Epithelial cell of proximal tubule (primary cell): ENCODE measurements around the gene SERTAD3. TPM values are rescaled to one million over a fixed set of nuclear protein-coding genes. Genes with fewer than 3 reads are reported as not detected.
"Not testable (repeated sequence)": the region's sequence is repeated elsewhere in the genome, so short reads cannot be mapped to it uniquely, and the experiment has no call there.

Experiments used
- DNase-seq: peaks from one replicate; pipeline ENCODE4 v3.0.0-alpha.2; 2011; ENCODE audit warnings: low read depth
- H3K4me3 ChIP-seq: 2 replicates; pipeline ENCODE4 v1.5.1; 2011; ENCODE audit warnings: low read depth, mild to moderate bottlenecking, low read length
- CTCF ChIP-seq: conservative IDR thresholded peaks from 2 replicates; pipeline ENCODE4 v1.5.1; 2012; ENCODE audit warnings: low read depth, mild to moderate bottlenecking, low read length
- total RNA-seq: library from RNA; depleted of rRNA; stranded (reverse); fragments of >200 nt; gene quantifications from 2 replicates; pipeline ENCODE4 v1.2.3, GENCODE V29; 2015

The SERTAD3 gene
- total RNA-seq, 1 donor from 2014 or later = 11.3 TPM

DNA sequence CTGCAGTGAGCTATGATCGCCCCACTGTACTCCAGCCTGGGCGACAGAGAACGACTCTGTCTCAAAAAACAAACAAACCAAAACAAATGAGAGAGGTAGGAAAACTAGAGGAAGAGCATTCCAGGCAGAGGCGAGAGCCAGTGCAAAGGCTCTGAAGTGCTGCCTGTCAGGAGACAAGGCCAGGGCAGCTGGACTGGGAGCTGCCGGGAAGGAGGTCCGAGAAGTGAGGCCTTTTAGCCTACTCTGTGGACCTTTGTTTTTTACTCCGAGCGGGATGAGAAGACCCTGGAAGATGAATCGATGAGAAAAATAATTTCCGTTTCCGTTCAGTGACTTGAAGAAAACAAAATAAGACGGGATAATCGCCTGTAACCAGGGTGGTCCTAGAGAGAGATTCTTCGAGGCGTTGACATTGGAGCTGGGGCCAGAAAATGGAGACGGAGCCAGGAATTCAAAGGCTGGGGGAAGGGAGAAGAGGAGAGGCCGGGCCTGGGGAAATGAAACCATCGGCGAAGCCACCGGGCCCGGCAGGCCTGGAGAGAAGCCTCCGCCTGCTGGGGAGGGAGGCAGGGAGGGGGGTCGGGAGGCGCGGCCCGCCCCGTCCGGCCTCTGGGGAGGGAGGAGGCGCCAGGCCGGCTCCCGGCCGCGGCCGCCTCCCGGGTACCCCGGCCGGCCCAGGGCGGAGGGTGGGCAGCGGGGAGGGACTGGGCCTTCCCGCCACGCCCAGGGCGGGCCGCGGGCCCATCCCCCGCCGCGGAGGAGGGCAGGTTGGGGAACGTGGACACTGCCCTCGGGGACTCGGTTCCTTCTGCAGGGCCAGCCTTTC lies 10.5 kb downstream of the SERTAD3 start:
- no peak for TF ChIP-seq CTCF
- DNase-seq = no peak
- peak overlapping the region; percentile 42 for H3K4me3 ChIP-seq

DNA sequence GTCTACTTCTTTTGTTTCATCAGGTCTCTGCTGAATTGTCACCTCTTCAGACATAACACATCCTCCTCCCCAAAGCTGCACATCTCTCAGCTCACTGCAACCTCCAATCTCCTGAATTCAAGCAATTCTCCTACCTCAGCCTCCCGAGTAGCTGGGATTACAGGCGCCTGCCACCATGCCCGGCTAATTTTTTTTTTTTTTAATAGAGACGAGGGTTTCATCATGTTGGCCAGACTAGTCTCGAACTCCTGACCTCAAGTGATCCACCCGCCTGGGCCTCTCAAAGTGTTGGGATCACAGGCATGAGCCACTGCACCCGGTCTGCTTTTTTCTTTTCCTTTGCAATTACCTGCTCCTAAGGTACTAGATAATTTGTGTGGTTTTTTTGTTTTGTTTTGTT lies 11.4 kb downstream of the SERTAD3 start:
- not testable (repeated sequence) for DNase-seq
- peak overlapping the region; percentile 42 for H3K4me3 ChIP-seq

DNA sequence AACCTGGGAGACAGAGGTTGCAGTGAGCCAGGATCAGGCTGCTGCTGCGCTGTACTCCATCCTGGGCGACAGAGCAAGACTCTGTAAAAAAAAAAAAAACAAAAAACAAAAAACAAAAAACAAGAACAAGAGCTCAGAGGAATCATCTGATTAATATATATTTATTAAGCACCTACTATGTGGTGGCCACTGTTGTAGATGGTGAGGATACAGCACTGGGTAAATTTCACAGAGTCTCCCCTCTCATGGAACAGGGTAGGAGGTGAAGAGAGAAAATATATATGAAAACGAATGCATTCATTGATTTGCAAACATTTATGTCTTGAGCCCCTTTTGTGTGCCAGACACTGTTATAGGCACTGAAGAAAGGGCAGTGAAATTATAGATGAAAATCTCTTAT lies 12.4 kb downstream of the SERTAD3 start:
- H3K4me3 ChIP-seq = no peak overlapping the region
- no peak for TF ChIP-seq CTCF
- DNase-seq = no peak

GRCh38 chr19:40430242-40430641 lies 13.9 kb downstream of the SERTAD3 start:
- not testable (repeated sequence) for DNase-seq, H3K4me3 ChIP-seq

DNA sequence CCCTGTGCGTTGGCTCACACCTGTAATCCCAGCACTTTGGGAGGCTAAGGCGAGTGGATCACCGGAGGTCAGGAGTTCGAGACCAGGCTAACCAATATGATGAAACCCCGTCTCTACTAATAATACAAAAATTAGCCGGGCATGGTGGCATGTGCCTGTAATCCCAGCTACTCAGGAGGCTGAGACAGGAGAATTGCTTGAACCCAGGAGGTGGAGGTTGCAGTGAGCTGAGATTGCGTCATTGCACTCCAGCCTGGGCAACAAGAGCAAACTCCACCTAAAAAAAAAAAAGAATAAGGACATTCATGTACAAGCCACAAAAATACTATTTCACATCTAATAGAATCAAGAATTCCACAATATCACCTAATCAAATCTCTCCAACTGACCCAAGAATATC lies 15.9 kb downstream of the SERTAD3 start:
- not testable (repeated sequence) for DNase-seq, H3K4me3 ChIP-seq

DNA sequence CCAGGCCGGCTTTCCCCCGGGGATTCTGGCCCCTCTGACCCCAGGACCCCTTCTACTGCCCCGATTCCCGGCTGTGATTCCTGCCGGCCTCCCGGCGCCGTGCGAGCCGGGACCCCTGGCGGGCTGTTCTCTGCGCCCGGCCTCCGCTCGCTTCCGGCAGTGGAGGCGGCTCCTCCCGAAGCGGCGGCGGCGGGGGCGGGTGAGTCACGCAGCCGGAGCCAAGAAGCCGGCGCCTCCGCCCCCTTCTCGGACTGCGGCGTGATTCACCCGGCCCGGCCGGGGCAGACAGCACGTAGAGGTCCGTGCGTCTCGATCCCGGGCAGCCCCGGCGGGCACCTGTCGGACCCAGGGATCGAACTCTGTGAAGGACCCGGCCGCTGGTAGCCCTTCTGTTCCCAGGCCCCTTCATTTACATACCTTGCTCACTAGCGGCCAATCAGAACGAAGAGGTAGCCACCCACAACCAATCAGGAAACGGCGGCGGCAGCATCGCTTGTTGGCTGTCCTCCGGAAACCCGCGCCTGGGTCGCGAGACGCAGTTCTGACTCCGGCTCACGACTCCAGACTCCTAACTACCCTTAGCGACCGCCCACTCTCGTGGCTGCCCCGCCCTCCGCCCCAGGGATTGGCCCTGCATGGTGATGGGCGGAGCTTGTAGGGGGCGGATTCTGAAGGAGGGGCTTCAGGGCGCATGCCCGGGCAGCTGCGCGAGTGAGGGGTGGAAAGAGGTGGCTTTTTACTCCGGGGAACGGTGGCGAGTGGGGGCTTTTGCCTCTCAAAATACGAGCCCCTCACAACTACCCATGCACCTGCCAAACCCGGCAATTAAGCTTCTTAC lies 18.5 kb downstream of the SERTAD3 start, which contains the start of gene SERTAD1:
TSS of gene SERTAD1 (minus strand) at position 543 of the 838 bp plus-strand sequence. CDS start 2,446 bp downstream, outside the sequence.
- peak; percentile 88 for DNase-seq
- peak within 1 kb of the TSS; percentile 74 for H3K4me3 ChIP-seq
- TF ChIP-seq CTCF = peak; percentile 57

DNA sequence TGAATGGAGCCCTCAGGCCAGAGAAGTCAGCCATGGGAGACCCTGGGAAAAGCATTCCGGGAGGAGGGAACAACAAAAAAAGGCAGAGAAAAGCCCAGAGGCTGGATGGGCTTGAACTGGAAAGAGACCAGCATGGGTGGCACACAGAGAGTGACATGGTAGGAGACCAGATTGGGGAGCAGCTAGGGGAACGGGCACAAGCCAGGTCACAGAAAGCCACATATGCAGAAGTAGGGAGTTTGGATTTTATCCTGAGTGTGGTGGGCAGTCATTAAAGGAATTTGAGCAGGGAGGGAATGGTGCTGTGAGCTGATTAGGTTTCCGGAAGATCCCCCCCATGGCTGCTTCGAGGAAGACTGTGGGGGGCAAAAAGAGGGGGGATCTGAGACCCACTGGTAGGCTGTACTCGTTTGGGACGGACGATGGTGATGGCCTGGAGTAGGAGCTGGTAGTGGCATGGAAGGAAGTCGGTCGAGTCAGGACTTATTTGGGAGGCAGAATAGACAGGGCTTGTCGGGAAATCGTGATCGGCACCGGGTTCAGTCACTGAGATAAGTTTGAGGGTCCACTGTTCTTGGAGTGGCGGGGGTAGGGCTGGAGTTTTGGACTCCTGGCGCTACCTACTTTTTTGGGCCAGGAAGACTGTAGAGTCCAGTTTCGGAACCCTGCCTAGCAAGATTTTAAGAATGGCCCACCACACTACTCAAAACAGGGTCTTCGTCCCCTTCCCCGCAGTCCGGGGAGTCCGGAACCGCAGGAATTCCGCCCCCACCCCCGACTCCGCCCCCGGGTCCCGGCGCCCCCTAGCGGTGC lies 19.3 kb downstream of the SERTAD3 start:
- no peak for DNase-seq
- TF ChIP-seq CTCF = no peak
- H3K4me3 ChIP-seq = peak overlapping the region; percentile 74

GRCh38 chr19:40423938-40424337 lies 20.2 kb downstream of the SERTAD3 start:
- peak overlapping the region; percentile 74 for H3K4me3 ChIP-seq
- no peak for TF ChIP-seq CTCF
- DNase-seq = no peak
